HG03159 (cell line): ENCODE measurements around the gene OR5D16.
"Not testable (repeated sequence)": the region's sequence is repeated elsewhere in the genome, so short reads cannot be mapped to it uniquely, and the experiment has no call there.

Experiments
- ATAC-seq: cut with Tn5 transposase; IDR thresholded peaks from one replicate; pipeline ENCODE4 v1.9.1; 2021; ENCODE audit warnings: mild to moderate bottlenecking, moderate library complexity; ENCODE audit not compliant: unreplicated experiment

OR5D16 gene

GRCh38 chr11:55838452-55838851 is at the start of gene OR5D16:
Gene OR5D16, plus strand, starts transcription at chr11:55838752. Its CDS starts 0 bp downstream, at chr11:55838752.
- ATAC-seq, result no peak

DNA sequence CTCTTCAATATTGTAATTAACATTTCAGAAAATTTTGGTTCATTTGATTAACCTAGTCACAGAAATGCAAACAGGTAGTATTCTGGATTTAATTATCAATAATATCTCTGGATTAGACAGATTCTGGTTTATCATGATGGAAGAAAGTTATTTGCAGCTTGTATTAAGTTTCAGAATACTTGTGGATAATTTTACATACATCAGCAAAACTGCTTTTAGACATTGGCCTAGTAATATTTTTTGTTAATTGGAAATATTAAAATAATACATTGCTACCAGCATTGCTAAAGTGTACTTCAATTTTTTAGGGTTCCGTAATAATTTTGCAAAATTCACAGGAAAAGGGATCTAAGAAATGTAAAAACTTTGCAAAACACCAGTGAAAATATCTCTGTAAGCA is 46.9 kb upstream of the OR5D16 start:
- no peak for ATAC-seq

DNA sequence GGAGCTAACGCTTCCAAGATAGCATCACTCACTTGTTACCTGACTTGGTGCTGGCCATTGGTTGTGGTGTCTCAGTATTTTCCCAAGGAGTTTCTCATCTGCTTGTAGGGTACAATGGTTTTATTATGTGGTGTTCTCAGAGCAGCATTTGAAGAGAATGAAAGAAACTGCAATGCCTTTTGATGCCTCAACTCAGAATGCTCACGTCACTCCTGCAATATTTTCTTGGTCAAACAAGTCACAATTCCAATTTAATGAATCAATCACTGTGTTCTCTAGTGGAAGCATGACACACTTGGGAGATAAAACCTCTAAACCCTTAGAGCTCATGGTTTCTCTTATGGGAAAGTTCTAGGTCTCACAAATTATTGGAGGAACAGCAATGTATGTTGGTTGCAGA is 45.2 kb upstream of the OR5D16 start:
- no peak for ATAC-seq

DNA sequence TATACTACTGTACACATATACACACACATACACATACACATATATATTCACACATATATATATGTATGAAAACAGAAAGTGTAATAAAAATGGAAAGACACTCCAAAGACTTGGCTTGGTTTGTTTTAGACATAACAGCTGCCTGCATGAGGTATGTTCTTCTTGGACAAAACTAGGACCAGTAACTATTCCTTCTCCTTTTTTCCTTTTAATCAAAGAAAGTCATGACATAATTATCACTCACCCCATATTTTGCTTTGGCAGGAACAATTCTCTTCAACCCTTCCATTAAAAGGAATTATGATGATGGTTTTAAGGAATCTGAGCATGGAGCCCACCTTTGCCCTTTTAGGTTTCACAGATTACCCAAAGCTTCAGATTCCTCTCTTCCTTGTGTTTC is 43.3 kb upstream of the OR5D16 start, which contains the start of gene OR5D14:
Gene OR5D14, plus strand, starts transcription at position 301 of the 400 bp plus-strand sequence. Its CDS starts 0 bp downstream, at position 301.
- no peak for ATAC-seq

GRCh38 chr11:55806248-55806647 is 32.3 kb upstream of the OR5D16 start:
- no peak for ATAC-seq

DNA sequence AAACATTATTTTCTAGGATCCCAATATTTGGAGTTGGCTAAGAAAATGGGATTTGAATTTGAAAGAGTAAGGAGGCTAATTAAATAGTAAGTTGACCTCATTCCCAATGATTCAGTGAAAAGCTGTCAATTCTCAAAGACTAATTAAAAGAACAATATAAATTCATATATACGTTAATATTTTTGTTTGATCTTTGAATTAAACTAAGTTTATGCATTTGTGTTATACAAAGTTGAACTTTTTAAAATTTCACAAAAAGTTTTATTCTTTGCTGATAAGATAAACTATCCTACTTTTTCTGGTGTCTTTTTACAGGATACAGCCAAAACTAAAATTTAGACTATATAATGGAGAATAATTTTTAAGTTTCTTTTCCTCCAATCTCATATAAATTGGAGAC is 27.5 kb upstream of the OR5D16 start, which contains the start of gene OR5L1:
Gene OR5L1, plus strand, starts transcription at position 301 of the 400 bp plus-strand sequence. CDS start 100 bp downstream, outside the sequence.
- no peak for ATAC-seq

GRCh38 chr11:55819330-55819729 is 19.2 kb upstream of the OR5D16 start, which contains the start of gene OR5D18:
Gene OR5D18, plus strand, starts transcription at chr11:55819630. Its CDS starts 0 bp downstream, at chr11:55819630.
- ATAC-seq, result no peak

- no peak for ATAC-seq
Observed at GRCh38 chr11:55826919-55827318, 11.6 kb upstream of the OR5D16 start, which contains the start of gene OR5L2. Gene OR5L2, plus strand, starts transcription at chr11:55827219. Its CDS starts 0 bp downstream, at chr11:55827219.

GRCh38 chr11:55847453-55847852 is 8.9 kb downstream of the OR5D16 start:
- ATAC-seq, result no peak

DNA sequence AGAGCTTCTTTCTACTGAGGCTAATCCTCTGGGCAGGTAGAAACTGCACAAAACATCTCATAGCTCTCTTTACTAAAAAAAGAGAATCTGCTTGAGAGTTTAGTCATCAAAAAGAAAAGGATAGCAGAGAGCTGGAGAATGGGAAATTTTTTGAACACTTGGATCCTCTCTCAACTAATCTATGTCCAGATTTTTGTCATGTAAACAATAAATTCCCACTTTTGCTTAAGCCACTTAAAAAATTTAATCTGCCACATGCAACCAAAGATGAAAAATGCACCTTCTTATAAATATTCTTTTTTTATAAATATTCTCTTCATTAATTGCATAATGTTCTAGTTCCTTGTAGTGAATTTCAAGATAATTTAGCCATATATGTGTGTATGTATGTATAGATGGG is 10.5 kb downstream of the OR5D16 start:
- no peak for ATAC-seq

DNA sequence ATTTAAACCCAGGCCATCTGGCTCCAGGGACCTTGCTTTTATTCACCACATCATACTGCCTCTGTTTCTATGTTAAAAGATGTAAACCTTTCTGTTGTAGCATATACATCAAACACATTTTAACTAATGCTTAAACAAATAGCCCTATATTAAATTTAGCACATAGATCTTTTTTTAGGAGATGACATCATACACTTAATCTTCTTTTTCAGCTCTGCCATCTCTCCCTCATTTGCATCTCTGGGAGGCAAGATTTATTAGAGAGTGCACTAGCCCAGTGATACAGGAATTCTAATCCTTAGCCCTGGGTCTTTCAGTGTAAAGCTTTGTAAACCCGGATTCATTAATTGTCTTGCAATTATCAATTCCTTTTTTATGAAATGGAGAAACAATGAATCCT is 13.6 kb downstream of the OR5D16 start:
- no peak for ATAC-seq

DNA sequence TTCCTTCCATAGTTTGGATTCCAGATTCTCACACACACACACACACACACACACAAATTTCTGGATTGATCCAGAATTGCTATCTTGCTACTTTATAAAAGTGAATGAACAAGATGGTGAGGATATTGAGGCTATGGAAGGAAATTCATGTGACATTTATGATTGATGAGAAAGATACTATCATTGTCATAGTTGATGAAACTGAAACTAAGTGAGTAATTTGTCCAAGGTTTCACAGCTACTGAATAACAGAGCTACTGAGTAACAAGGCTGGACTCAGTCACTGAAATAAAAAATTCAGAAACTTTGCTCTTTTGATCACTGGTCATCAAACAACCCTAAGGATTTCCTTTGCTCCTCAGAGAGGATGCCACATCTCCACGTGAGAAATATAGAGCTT is 16.2 kb downstream of the OR5D16 start:
- no peak for ATAC-seq

GRCh38 chr11:55867354-55867753 is 28.8 kb downstream of the OR5D16 start:
- ATAC-seq, result not testable (repeated sequence)

DNA sequence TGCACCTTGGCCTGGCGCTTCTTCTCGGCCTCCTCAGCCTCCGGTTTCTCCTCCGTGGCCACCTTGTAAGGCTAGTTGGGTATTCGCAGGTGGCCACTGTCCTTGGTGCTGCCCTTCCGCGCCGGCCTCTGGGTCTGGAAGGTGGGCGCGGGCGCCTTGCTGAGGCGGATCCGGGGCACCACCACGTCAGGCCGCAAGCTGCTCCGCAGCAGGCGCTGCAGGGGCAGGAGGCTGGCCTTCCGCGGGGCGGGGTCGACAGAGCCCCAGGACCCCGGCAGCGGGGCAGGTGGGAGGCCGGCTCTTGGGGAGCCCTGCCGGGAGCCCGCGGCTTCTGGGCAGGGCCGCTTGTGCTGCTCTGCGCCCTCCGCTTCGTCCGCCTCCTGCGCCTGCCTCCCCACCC is 34.2 kb downstream of the OR5D16 start:
- not testable (repeated sequence) for ATAC-seq

DNA sequence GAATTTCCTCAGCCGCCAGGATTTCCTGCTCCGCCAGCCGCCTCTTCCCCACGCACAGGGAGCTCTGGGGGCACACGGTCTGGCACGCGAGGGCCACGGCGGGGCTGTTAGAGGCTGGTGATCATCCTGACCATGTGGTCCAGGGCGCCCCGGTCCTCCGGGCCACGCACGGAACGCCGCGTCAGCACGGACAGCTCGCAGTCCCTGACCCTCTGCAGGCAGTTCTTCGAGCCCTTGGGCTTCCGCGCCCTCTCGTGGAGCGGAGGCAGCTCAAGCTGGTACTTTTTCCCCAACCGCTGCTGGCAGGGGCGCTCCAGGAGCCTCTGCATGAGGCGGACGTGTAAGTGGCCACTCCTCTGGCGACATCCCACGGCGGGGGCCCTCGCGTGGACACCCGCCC is 34.6 kb downstream of the OR5D16 start:
- ATAC-seq, result not testable (repeated sequence)

DNA sequence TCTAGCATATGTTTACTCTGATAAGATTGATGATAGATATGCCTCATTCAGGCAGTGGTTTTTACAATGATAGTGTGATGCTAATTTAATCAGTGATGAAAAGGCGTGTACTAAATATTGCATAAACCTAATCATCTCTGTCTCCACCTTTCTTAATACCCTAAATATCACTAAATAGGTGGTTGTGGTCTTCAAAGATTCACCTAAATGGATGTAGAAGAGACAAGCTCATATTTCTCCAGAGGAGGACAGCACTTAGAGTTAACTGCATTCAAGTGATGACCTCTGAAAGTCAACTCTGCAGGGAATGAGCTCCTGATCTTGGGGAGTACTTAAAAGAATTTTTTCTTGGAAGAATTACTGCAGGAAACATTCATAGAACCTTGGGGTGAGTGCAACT is 44.4 kb downstream of the OR5D16 start, which contains the start of gene TRIM51:
Gene TRIM51, plus strand, starts transcription at position 301 of the 400 bp plus-strand sequence. CDS start 2,132 bp downstream, outside the sequence.
- not testable (repeated sequence) for ATAC-seq

GRCh38 chr11:55884995-55885394 is 46.4 kb downstream of the OR5D16 start:
- not testable (repeated sequence) for ATAC-seq

DNA sequence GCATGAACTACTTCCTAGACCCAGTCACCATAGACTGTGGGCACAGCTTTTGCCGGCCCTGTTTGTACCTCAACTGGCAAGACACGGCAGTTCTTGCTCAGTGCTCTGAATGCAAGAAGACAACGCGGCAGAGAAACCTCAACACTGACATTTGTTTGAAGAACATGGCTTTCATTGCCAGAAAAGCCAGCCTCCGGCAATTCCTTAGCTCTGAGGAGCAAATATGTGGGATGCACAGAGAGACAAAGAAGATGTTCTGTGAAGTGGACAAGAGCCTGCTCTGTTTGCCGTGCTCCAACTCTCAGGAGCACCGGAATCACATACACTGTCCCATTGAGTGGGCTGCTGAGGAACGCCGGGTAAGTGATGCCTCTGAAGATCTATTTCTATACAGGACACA is 46.9 kb downstream of the OR5D16 start:
- not testable (repeated sequence) for ATAC-seq
